RPMI7951 (cell line): ENCODE data around the gene PPP1R12B. TPM values are rescaled to one million over a fixed set of nuclear protein-coding genes. Genes with fewer than 3 reads are reported as not detected.
"Not testable (repeated sequence)": the region's sequence is repeated elsewhere in the genome, so short reads cannot be mapped to it uniquely, and the experiment has no call there.

Source experiments
- DNase-seq: peaks from one replicate; pipeline ENCODE4 v3.0.0-alpha.2; 2012; ENCODE audit warnings: low read depth
- total RNA-seq: library from RNA; depleted of rRNA; stranded (reverse); fragments of >200 nt; shearing (Covaris generic); gene quantifications from 2 replicates; pipeline ENCODE4 v1.2.3, GENCODE V29; 2014

PPP1R12B gene
- total RNA-seq, 1 experiment from 2014 or later: 11.2 TPM

- DNase-seq: no peak
Observed at GRCh38 chr1:202613571-202613970, 265.1 kb downstream of the PPP1R12B start.

- not testable (repeated sequence) for DNase-seq
Observed at GRCh38 chr1:202614363-202615207, 266.1 kb downstream of the PPP1R12B start.

- not testable (repeated sequence) for DNase-seq
Observed at GRCh38 chr1:202615208-202615500, 266.7 kb downstream of the PPP1R12B start.

- DNase-seq: peak; percentile 94
Observed at GRCh38 chr1:202615501-202616354, 267.2 kb downstream of the PPP1R12B start.

DNA sequence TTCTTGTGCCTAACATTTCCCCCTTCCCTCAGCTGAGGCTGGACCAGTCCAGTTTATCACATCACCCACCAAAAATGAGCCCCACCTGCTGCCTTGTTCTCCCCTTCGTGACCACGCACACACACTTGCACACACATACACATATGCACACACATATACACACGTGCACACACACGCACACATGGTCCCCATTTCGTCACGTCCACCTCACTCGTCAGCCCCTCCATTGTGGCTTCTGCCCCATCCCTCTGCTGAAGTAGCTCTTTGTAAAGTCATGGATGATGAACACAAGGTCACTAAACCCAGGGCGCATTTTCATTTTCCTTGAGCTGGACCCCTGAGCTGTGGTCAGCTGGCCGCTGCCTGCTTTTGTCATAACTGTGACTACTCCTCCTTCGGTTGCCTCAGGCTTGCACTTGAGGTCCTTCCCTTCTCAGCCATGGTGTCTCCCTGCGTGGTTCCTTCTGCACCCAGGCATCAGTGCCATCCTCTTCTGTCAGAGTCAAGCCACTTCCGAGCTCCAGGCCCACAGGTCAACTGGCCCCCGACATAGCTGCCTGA, 267.9 kb downstream of the PPP1R12B start:
- peak; percentile 45 for DNase-seq

DNA sequence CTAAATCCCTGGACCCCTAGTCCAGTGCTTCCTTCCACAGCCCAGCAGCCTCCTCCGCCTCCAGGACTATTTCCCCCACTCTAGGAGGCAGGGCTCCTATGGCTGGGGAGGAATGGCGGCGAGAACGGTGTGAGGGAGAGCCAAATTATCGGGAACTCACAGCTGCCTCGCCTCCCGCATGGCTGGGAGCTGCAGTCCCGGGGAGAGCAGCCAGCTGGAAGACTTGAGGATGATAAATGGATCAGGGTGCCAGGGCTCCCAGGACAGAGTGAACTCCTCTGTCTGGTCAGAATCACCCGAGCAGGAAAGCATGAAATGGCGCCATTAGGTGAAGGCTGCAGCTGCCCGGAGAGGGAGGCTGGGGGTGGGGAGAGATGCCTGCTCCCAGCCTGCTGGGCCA, 270.5 kb downstream of the PPP1R12B start:
- peak; percentile 53 for DNase-seq

DNA sequence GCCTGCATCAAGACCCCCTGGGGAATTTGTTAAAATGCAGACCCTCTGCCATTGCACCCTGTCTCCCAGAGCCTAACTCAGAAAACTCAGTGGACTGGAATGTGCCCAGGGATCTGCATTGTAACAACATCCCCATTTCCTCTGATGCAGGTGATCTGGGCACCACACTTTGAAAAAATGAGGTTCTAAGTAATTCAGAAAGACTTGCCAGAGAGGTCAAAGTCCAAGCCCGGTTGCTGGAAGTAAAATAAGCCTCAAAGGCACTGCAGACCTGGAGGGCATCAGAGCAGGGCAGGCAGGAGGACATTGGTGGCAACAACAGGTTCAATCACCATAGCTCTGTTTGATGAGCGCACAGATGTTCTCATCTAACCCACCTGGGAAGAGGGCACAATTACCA, 271.0 kb downstream of the PPP1R12B start:
- DNase-seq: no peak

DNA sequence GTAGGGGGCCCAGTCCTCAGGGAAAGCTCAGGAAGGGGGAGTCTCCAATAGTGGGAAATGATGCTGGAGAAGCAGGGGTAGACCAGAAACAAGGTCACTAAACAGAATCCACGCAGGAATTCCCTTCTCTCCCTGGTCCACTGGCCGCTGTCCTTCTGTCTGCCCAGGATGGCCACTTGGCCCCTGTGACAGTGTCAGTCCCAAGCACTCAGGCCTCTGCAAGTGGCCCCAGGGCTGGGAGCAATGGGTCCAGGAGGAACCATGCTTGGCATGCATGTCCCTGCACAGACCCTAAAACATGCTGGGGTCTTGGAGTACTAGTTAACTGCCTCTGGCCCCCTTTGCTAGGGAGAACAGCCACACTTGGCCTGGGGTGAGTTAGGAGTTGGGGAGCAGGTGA, 271.5 kb downstream of the PPP1R12B start:
- not testable (repeated sequence) for DNase-seq

DNA sequence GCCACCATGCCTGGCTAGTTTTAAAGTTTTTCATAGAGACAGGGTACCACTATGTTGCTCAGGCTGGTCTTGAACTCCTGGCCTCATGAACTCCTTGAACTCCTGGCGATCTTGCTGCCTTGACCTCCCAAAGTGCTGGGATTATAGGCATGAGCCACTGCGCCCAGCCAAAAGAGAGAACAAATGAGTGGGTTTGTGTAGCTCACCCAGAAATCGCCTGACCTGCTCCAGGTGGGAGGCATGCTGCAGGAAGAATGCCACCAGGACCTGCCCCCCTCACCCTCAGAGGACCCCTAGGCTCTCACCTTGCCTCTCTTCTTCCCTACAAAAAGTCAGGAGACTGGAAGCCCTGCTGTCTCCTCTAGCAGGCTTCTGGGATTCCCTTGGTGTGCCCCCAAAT, 272.9 kb downstream of the PPP1R12B start:
- DNase-seq: no peak

- DNase-seq: no peak
Observed at GRCh38 chr1:202622388-202622787, 273.9 kb downstream of the PPP1R12B start.

DNA sequence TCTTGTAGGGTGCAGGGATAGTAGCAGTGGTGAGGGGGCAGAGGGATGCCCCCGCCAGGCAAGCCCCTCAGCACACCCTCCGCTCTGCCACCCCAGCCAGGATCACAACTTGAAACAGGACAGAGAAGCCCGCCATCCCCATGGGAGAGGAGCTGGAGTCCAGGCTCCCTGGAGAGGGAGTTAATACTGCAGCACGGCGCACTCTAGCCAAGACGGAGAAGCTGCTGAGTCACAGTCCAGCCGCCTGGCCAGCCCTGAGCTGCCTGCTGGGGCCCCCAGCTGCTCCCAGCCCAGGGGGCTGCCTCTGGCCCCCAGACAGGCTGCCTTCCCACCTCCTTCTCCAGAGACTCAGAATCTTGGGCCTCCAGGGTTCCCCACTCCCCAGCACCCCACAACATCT, 274.6 kb downstream of the PPP1R12B start:
- peak; percentile 63 for DNase-seq

GRCh38 chr1:202623476-202623875, 275.0 kb downstream of the PPP1R12B start:
- not testable (repeated sequence) for DNase-seq

DNA sequence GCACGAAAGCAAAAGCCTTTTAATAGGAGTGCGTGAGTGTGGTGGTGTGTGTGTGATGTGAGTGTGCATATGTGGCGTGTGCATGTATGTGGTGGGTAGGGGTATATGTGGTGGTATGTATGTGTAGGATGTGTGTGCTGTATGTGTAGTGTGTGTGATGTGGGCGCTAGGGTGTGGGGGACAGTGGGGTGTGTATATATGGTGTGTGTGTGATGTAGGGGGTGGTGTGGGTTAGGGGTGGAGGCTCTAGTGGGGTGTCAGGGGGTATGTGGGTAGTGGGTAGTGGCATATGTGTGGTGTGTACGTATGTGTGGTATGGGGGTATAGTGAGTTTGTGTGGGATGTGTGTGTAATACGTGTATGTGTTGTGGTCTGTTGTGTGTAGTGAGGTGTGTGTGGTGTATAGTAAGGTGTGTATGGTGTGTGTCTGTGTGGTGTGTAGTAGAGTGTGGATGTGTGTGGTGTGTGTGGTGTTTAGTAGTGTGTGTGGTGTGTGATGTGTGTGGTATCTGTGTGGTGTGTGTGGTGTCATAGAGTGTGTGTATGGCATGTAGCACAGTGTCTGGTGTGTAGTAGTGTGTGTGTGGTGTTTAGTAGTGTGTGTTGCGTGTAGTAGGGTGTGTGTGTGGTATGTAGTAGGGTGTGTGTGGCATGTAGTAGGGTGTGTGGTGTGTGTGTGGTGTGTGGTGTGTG, 275.7 kb downstream of the PPP1R12B start:
- DNase-seq: no peak

GRCh38 chr1:202624781-202625108, 276.2 kb downstream of the PPP1R12B start:
- peak; percentile 18 for DNase-seq

- peak; percentile 67 for DNase-seq
Observed at GRCh38 chr1:202625416-202626360, 277.2 kb downstream of the PPP1R12B start.

- DNase-seq: not testable (repeated sequence)
Observed at GRCh38 chr1:202627036-202627435, 278.5 kb downstream of the PPP1R12B start.

DNA sequence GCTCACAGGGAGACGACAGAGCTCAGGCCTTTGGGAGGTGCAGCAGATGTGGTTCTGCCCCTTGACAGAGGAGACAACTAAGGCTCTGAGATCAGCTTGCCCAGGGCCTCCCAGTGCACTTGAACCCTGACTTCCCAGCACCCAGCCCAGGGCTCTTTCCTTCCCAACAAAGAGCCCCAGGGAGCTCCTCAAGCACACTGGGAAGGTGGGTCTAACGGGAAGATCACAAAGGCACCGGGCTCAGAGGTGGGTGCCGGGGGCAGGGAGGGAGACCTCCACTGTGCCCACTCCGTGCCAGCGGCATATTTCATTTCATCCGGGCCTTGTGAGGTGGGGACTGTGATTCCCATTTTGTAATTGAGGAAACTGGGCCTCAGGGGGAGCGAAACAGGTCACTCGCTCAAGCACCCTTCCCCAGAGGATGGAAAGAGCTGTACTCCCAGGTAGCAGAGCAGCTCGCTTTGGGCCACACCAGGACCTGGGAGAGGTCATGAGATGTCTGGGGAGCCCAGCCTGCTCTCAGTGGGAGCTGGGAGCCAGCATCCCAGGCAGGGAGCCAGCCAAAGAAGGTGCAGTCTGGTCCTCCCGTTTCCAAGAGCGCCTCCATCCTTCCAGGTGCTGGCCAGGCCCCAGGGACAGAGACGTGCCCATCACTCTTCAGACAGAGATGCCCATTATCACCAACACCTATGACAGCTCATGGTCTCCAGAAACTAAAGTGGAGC, 279.5 kb downstream of the PPP1R12B start:
- DNase-seq: no peak

- no peak for DNase-seq
Observed at GRCh38 chr1:202628646-202629215, 280.2 kb downstream of the PPP1R12B start.

GRCh38 chr1:202629257-202629811, 280.8 kb downstream of the PPP1R12B start:
- not testable (repeated sequence) for DNase-seq

GRCh38 chr1:202630096-202630495, 281.6 kb downstream of the PPP1R12B start:
- not testable (repeated sequence) for DNase-seq
